Subcutaneous abdominal adipose tissue (tissue), 5 donors: ENCODE measurements around the gene EDC4.
"Not testable (repeated sequence)": the region's sequence is repeated elsewhere in the genome, so short reads cannot be mapped to it uniquely, and the experiment has no call there.

ENCODE experiments used
- H3K27ac ChIP-seq: one replicate; pipeline ENCODE4 v1.7.0; 2013; ENCODE audit warnings: low read depth, mild to moderate bottlenecking, inconsistent platforms, low read length, moderate library complexity
- H3K27me3 ChIP-seq, 5 donors: one replicate each; pipeline ENCODE4 v1.7.0; 2013; ENCODE audit warnings: low read length in 5 of 5, inconsistent platforms in 1 of 5; ENCODE audit not compliant: control insufficient read depth in 5 of 5, insufficient read depth in 4 of 5
- H3K36me3 ChIP-seq, 5 donors: one replicate each; pipeline ENCODE4 v1.7.0; 2013; ENCODE audit warnings: low read length in 5 of 5; ENCODE audit not compliant: control insufficient read depth in 5 of 5, insufficient read depth in 5 of 5
- H3K4me1 ChIP-seq, 5 donors: one replicate each; pipeline ENCODE4 v1.7.0; 2013; ENCODE audit warnings: low read length in 5 of 5, mild to moderate bottlenecking in 3 of 5, moderate library complexity in 1 of 5; ENCODE audit not compliant: control insufficient read depth in 5 of 5, insufficient read depth in 5 of 5
- H3K4me3 ChIP-seq, 5 donors: one replicate each; pipeline ENCODE4 v1.7.0; 2013; ENCODE audit warnings: low read length in 5 of 5, low read depth in 1 of 5
- H3K9ac ChIP-seq, 5 donors: one replicate each; pipeline ENCODE4 v1.7.0; 2013; ENCODE audit warnings: low read length in 5 of 5, mild to moderate bottlenecking in 4 of 5, moderate library complexity in 3 of 5
- H3K9me3 ChIP-seq, 5 donors: one replicate each; pipeline ENCODE4 v1.7.0; 2013; ENCODE audit warnings: low read length in 5 of 5; ENCODE audit not compliant: control insufficient read depth in 5 of 5
- donor health status: healthy.
- donor health status: healthy.
- donor health status: healthy.
- donor health status: healthy.
- donor health status: healthy.

EDC4 gene

GRCh38 chr16:67897231-67897630 lies 24.4 kb downstream of the EDC4 start:
- no peaks in the 10 kb centered on the region for H3K9me3 ChIP-seq
- H3K27ac ChIP-seq, result peak overlapping the region; percentile 31
- H3K4me3 ChIP-seq, result no peak overlapping the region
- H3K36me3 ChIP-seq, result peaks cover 0 to 7% (median 2%) of the 10 kb centered on the region in 5 donors
- H3K27me3 ChIP-seq, result no peaks in the 10 kb centered on the region
- H3K4me1 ChIP-seq, result peaks cover 9 to 41% (median 37%) of the 10 kb centered on the region in 5 donors
- H3K9ac ChIP-seq, result peak overlapping the region in 1 of 5 donors; percentile 33

GRCh38 chr16:67901734-67902133 lies 28.9 kb downstream of the EDC4 start:
- no peak overlapping the region for H3K4me3 ChIP-seq
- H3K4me1 ChIP-seq, result peaks cover under 1 to 16% (median 9%) of the 10 kb centered on the region in 5 donors
- H3K9ac ChIP-seq, result no peak overlapping the region
- H3K27me3 ChIP-seq, result no peaks in the 10 kb centered on the region
- peaks cover 0 to 18% (median 11%) of the 10 kb centered on the region in 5 donors for H3K36me3 ChIP-seq
- no peak overlapping the region for H3K27ac ChIP-seq
- H3K9me3 ChIP-seq, result no peaks in the 10 kb centered on the region

GRCh38 chr16:67902831-67903230 lies 30.0 kb downstream of the EDC4 start:
- Histone ChIP-seq H3K9ac (peak overlapping the region in 2 of 5 donors; percentile 2 to 58), H3K36me3 (peaks cover 0 to 18% (median 11%) of the 10 kb centered on the region in 5 donors), H3K4me3 (no peak overlapping the region), H3K9me3 (no peaks in the 10 kb centered on the region), H3K27me3 (no peaks in the 10 kb centered on the region), H3K4me1 (peaks cover 0 to 7% (median 0%) of the 10 kb centered on the region in 5 donors), H3K27ac (no peak overlapping the region)

- Histone ChIP-seq H3K9ac (peak overlapping the region in 1 of 5 donors; percentile 17), H3K4me1 (peaks cover 0 to 9% (median 0%) of the 10 kb centered on the region in 5 donors), H3K36me3 (peaks cover 2 to 53% (median 43%) of the 10 kb centered on the region in 5 donors), H3K27ac (no peak overlapping the region), H3K9me3 (no peaks in the 10 kb centered on the region), H3K4me3 (no peak overlapping the region), H3K27me3 (no peaks in the 10 kb centered on the region)
Measured at GRCh38 chr16:67907397-67908180, 34.7 kb downstream of the EDC4 start.

GRCh38 chr16:67909056-67909742 lies 36.3 kb downstream of the EDC4 start:
- peaks cover 2 to 43% (median 36%) of the 10 kb centered on the region in 5 donors for H3K36me3 ChIP-seq
- H3K27me3 ChIP-seq, result no peaks in the 10 kb centered on the region
- no peaks in the 10 kb centered on the region for H3K9me3 ChIP-seq
- no peak overlapping the region for H3K9ac ChIP-seq
- H3K4me3 ChIP-seq, result no peak overlapping the region
- peaks cover 0 to 3% (median 0%) of the 10 kb centered on the region in 5 donors for H3K4me1 ChIP-seq
- H3K27ac ChIP-seq, result no peak overlapping the region

GRCh38 chr16:67910158-67910557 lies 37.3 kb downstream of the EDC4 start:
- Histone ChIP-seq H3K27ac (no peak overlapping the region), H3K9me3 (no peaks in the 10 kb centered on the region), H3K4me1 (peaks cover 0 to 3% (median 0%) of the 10 kb centered on the region in 5 donors), H3K4me3 (no peak overlapping the region), H3K27me3 (no peaks in the 10 kb centered on the region), H3K36me3 (peaks cover 2 to 47% (median 36%) of the 10 kb centered on the region in 5 donors), H3K9ac (no peak overlapping the region)

- Histone ChIP-seq H3K9me3 (no peaks in the 10 kb centered on the region), H3K27ac (no peak overlapping the region), H3K4me3 (no peak overlapping the region), H3K27me3 (no peaks in the 10 kb centered on the region), H3K4me1 (peaks cover 1 to 35% (median 25%) of the 10 kb centered on the region in 5 donors), H3K36me3 (peaks cover 0 to 61% (median 37%) of the 10 kb centered on the region in 5 donors), H3K9ac (no peak overlapping the region)
Measured at GRCh38 chr16:67914758-67915495, 42.1 kb downstream of the EDC4 start.

GRCh38 chr16:67915496-67915769 lies 42.6 kb downstream of the EDC4 start:
- H3K9me3 ChIP-seq, H3K9ac ChIP-seq, H3K4me3 ChIP-seq, H3K27me3 ChIP-seq, H3K27ac ChIP-seq: not testable (repeated sequence)
- H3K36me3 ChIP-seq, result peaks cover 0 to 56% (median 34%) of the 10 kb centered on the region in 5 donors
- H3K4me1 ChIP-seq, result peaks cover 1 to 35% (median 25%) of the 10 kb centered on the region in 5 donors

GRCh38 chr16:67915831-67916723 lies 43.2 kb downstream of the EDC4 start:
- peaks cover 1 to 35% (median 25%) of the 10 kb centered on the region in 5 donors for H3K4me1 ChIP-seq
- H3K9ac ChIP-seq, result no peak overlapping the region
- H3K27me3 ChIP-seq, result no peaks in the 10 kb centered on the region
- H3K4me3 ChIP-seq, result no peak overlapping the region
- H3K36me3 ChIP-seq, result peaks cover 0 to 50% (median 31%) of the 10 kb centered on the region in 5 donors
- H3K9me3 ChIP-seq, result no peaks in the 10 kb centered on the region
- no peak overlapping the region for H3K27ac ChIP-seq
